ENCODE results near the gene SRP68. TPM values are rescaled to one million over a fixed set of nuclear protein-coding genes. Genes with fewer than 3 reads are reported as not detected.
"Not testable (repeated sequence)": the region's sequence is repeated elsewhere in the genome, so short reads cannot be mapped to it uniquely, and the experiment has no call there.

The SRP68 gene
- total RNA-seq, 1 donor from 2014 or later: 35.2 TPM

- DNase-seq (ENCODE audit: low read depth, low spot score): no peak
Measured at GRCh38 chr17:76046064-76046463, 26.3 kb downstream of the SRP68 start.

- not testable (repeated sequence) for DNase-seq (ENCODE audit: low read depth, low spot score)
Measured at GRCh38 chr17:76044475-76045007, 27.8 kb downstream of the SRP68 start.

- not testable (repeated sequence) for DNase-seq (ENCODE audit: low read depth, low spot score)
Measured at GRCh38 chr17:76042868-76043267, 29.4 kb downstream of the SRP68 start.

- DNase-seq (ENCODE audit: low read depth, low spot score): no peak
Measured at GRCh38 chr17:76040376-76040775, 31.9 kb downstream of the SRP68 start.

- DNase-seq (ENCODE audit: low read depth, low spot score): no peak
Measured at GRCh38 chr17:76039121-76039520, 33.2 kb downstream of the SRP68 start.

GRCh38 chr17:76038050-76038449 is 34.3 kb downstream of the SRP68 start:
- no peak for DNase-seq (ENCODE audit: low read depth, low spot score)

- no peak for DNase-seq (ENCODE audit: low read depth, low spot score)
Measured at GRCh38 chr17:76036497-76037261, 35.6 kb downstream of the SRP68 start.

GRCh38 chr17:76034428-76035350 is 37.6 kb downstream of the SRP68 start:
- no peak for DNase-seq (ENCODE audit: low read depth, low spot score)

GRCh38 chr17:76033139-76033538 is 39.2 kb downstream of the SRP68 start:
- DNase-seq (ENCODE audit: low read depth, low spot score): no peak

GRCh38 chr17:76032780-76033108 is 39.6 kb downstream of the SRP68 start:
- no peak for DNase-seq (ENCODE audit: low read depth, low spot score)

- no peak for DNase-seq (ENCODE audit: low read depth, low spot score)
Measured at GRCh38 chr17:76032073-76032779, 40.1 kb downstream of the SRP68 start.

- no peak for DNase-seq (ENCODE audit: low read depth, low spot score)
Measured at GRCh38 chr17:76027159-76027839, 45.0 kb downstream of the SRP68 start, which contains the start of gene EVPL. Gene EVPL, minus strand, starts transcription at chr17:76027306. Its CDS starts 108 bp downstream, at chr17:76027198.

GRCh38 chr17:76026714-76027158 is 45.6 kb downstream of the SRP68 start:
- no peak for DNase-seq (ENCODE audit: low read depth, low spot score)

GRCh38 chr17:76025294-76025693 is 47.0 kb downstream of the SRP68 start:
- no peak for DNase-seq (ENCODE audit: low read depth, low spot score)

GRCh38 chr17:76024353-76024752 is 48.0 kb downstream of the SRP68 start:
- DNase-seq (ENCODE audit: low read depth, low spot score): no peak

GRCh38 chr17:76023900-76024237 is 48.4 kb downstream of the SRP68 start:
- DNase-seq (ENCODE audit: low read depth, low spot score): no peak

- DNase-seq (ENCODE audit: low read depth, low spot score): no peak
Measured at GRCh38 chr17:76022973-76023899, 49.1 kb downstream of the SRP68 start.

- DNase-seq (ENCODE audit: low read depth, low spot score): no peak
Measured at GRCh38 chr17:76022285-76022684, 50.0 kb downstream of the SRP68 start.

- DNase-seq (ENCODE audit: low read depth, low spot score): no peak
Measured at GRCh38 chr17:76019833-76020467, 52.4 kb downstream of the SRP68 start.

All from pulmonary artery endothelial cell (primary cell).